GM20431 (cell line): ENCODE data around the gene DNAJC5G.

Source experiments
- in situ Hi-C: fragments of 300-500 bp; cut with MseI, MboI; formaldehyde crosslinking; loops from one replicate; pipeline ENCODE4 v1.15.0; 2020; ENCODE audit warnings: low sequenced_read_pairs; ENCODE audit not compliant: unreplicated experiment

The DNAJC5G gene

GRCh38 chr2:27323596-27324285 lies 48.5 kb downstream of the DNAJC5G start:
- in situ Hi-C loops, result no loop called here

DNA sequence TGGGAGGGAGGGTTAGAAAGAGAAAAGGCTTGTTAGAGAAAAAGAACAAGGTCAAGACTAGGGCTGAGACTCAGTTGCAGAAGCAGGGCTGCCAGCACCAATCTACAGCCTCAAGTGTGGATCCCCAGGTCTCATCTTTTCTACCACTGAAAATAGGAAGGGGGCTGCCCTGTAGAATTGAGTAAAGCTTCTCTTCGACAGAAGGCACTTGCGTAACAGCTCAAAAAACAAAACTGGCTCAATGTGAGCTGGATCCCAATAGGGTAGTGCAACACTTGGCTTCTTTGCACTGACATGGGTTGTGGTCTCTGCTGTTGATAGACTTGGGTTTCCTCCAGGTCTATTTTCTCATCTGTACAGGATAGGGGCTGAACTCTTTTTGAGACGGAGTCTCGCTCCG lies 49.5 kb downstream of the DNAJC5G start:
- in situ Hi-C loops, result no loop called here
